Nucleus accumbens (tissue), 56 donors: ENCODE results near the gene NEUROG1.

Experiments
- DNase-seq, 56 donors: peaks; one replicate each; lab custom pipeline; 2025; lab: John Stamatoyannopoulos, UW

Gene NEUROG1, protein sequence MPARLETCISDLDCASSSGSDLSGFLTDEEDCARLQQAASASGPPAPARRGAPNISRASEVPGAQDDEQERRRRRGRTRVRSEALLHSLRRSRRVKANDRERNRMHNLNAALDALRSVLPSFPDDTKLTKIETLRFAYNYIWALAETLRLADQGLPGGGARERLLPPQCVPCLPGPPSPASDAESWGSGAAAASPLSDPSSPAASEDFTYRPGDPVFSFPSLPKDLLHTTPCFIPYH

DNA sequence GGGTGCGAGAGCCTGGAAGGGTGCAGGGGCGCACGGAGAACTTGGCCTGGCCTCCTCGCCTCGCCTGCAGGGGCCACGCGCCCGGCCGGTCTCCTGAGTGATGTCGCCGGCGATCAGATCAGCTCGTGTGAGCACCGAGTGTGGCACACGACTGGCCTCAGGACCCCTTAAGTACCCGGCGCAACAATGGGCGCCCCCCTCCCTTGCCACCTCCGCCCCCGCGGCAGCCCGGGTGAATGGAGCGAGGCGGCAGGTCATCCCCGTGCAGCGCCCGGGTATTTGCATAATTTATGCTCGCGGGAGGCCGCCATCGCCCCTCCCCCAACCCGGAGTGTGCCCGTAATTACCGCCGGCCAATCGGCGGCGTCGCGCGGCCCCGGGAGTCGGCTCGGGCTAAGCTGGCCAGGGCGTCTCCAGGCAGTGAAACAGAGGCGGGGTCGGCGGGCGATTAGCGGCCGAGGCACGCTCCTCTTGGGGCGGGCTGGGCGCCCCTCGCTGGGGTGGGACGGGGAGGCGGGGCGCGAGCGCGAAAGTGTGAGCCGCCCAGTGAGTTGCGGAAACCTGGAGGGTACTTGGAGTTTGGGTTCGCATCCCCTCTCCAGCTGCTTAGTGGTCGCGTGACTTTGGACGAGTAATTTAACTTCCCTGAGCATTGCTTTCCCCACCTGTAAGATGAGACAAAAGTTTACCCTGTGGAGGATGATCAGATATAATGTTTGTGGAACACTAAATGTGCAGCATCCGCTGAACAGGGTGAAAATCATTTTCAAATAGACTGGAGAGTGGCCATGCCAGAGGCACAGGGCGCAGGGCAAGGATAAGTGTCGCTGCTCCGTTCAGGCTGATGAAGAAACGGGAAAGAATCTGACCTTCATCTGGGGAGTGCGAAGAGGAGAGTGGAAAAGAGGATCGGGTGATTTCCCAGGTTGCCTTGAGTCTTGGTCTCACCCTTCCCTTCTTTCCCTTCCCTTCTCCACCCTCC, at the start of gene NEUROG1:
TSS of gene NEUROG1 (minus strand) at position 145 of the 982 bp plus-strand sequence. CDS start 274 bp downstream, outside the sequence.
- DNase-seq = peak in 4 of 56 donors; percentile 6 to 25 (median 17)

DNA sequence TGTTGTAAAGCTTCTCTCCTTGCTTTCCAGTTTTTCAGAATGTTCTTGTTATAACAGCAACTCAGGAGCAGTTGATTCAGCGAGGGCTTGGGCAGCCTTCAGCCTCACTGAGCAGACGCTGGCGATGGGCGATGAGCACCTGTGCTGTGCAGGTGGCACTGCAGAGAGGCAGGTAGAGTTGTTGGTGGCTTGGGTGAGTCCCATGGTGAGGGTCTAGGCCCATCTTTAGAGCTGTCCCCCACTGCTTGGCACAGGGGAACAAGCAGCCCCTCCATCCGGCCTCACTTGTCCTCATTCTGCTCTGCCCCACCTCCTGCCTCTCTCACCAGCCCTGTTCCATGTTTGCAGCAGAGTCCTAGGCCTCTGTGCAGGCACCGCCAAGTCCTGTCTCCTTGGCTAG, 49.2 kb upstream of the NEUROG1 start:
- no peak for DNase-seq

DNA sequence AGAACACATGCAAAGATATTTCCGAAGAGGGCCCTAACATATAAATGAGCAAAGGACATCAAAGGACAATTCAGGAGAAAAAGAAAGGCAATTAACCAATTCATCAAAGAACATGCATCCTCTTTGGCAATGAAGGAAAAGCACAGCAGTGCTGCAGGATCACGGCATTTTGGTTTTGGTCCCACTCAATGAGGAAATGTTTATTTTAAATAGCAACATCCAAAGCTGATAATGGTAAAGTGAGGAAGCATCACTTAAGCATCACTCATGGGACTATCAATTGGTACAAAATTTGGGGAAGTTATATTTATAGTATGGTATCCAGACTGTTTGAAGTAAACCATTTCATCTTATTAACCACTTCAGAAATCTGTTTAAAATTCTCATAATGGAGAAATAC, 48.5 kb upstream of the NEUROG1 start:
- DNase-seq = no peak

DNA sequence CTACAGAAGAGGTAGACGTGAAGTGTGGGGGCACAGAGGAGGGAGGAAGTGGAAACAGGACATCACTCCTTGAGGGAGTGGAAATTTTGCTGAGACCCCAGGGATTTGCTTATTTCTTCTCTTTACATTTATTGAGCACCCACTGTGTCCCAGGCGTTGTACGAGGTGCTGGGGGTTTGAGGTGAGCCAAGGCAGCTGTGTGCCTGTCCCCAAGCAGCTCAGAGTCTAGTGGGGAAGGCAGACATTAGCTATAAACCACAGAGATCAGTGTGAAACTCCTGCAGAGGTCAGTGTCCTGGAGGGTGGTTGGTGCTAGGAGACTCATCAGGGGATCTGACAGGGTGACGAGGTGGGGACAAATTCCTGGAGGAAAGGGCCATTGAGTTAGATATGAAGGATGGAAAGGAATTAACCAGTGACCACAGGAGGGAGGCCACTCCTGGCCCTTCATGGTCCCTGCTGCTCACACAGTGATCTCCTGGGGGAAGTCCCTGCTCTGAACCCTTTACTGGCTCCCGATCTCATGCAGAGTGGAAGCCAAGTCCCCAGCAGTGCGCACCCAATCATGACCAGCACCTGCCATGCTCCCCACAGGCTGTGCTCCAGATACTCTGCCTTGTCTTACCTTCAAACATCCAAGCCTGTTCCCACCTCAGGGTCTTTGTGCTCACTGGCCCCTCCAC, 46.5 kb upstream of the NEUROG1 start:
- DNase-seq = no peak

DNA sequence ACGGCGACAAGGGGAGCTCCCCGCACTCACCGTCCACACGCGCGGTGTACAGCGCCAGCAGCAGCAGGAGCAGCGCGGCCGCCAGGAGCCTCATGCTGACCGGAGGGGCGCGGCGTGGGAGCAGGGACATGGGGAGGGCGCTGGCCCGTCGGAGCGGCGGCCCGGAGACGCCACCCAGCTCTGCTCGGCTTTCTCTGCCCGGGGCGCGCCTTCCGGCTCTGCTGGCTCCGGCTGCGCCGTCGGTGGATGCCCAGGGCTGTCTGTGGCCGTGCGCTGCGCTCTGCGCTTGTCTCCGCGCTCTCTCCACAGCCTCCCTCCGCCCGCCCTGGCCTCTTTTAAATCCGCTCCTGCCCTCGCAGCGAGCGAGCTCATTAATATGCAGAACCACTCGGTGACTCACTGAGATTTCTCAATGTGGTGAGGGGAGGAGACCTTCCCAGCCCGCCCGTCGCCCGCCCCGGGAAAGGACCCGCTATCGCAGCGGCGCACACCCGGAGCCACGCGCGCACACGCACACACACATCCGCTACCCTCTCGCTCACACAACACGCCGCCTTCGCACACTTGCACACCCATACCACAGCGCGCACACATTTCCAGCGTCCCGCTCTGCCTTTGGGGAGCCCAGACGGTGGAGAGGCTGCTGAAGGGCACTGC, 43.0 kb upstream of the NEUROG1 start, which contains the start of gene CXCL14:
TSS of gene CXCL14 (minus strand) at position 307 of the 657 bp plus-strand sequence. CDS start at position 94, 213 bp downstream.
- peak in 36 of 56 donors; percentile 10 to 79 (median 36) for DNase-seq

DNA sequence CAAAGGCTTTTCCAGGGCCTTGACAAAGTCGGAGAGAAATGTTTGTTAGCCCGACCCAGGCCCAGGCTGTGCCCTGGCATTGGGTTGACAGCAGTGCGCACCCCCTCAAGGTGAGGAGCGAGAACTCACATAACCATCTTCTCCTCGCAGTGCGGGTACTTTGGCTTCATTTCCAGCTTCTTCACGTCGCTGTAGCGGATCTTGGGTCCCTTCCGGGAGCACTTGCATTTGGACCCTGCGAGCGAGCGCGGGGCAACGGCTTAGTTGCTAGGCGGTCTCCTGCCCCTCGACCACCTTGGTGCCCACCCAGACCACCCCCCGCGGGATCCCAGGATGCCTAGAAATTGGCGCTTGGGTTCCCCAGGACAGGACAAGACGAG, 42.5 kb upstream of the NEUROG1 start:
- no peak for DNase-seq

DNA sequence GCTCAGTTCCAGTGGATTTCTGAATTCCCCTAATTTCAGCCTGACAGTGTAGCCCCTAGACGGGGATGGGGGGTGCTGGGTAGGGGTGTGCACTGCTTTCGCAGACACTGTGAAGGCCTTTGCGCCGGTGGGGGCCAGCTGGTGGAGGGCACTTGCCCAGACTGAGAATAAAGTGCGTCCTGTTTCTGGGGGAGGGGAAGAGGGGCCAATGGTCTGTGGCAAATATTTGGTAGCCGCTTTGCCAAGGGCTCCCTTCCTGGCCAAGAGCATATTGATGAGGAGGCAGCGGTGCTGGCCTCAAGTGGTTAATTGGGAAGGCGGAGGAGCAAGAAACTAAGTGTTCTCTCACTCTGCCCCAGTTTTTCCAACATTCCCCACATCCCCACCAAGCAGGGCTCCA, 41.7 kb upstream of the NEUROG1 start:
- DNase-seq = peak in 10 of 56 donors; percentile 8 to 44 (median 26)

DNA sequence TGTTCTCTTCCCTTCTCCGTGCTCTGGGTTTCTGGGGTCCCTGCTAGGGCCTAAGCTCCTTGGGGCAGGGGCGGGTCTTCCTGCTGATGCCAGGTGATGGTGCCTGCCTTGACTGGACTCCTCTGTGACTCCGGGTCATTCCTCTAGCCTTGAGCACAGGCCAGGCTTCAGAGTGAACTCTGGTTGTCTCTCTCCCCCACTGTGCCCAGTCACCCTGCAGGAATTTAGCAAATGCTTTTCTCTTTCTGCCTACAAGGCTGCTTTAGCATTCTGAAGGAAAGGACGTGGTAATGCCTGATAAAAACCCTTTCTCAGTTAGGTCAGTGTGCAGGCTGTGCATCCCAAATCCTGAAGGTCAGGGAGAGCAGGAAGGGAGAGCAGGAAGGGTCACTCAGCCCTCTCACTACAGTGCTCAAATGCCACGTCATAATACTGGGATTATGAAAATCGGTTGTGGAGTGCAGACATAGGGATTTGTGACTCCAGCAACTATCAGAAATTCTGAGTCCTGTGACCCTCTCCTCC, 40.4 kb upstream of the NEUROG1 start:
- DNase-seq = no peak

DNA sequence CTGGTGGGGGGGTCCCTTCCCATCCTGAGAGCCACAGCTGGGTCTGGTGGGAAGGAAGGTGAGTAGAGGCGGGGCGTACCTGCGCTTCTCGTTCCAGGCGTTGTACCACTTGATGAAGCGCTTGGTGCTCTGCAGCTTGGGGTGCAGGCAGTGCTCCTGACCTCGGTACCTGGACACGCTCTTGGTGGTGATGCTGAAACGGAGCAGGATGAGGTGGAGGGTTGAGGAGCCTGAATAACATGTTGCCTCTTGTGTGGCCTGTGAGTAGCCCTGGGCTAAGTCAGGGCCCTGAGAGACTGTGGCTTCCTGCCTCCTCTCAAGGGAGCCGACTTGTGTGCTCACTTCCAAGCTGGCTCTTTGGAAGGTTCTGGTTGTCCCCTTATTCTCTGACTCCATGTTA, 38.7 kb upstream of the NEUROG1 start:
- DNase-seq = no peak

DNA sequence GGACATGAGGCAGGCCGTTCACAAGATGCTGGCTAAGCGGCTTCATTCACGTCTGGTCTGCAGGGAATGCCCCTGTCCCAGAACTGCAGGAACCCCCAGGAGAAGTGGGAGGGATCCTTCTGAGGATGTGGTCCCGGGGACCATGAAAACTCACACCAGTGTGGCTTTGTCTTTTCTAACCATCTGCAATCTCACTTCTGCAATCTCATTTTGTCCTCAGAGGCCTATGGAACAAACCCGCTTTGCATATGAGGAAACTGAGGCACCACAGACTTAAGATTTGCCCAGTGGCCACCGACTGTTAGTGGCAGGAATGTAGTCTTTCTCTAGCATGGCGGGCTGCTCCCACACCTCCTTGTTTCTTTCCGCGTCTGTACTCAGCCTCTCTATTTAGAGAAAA, 36.1 kb upstream of the NEUROG1 start:
- no peak for DNase-seq

DNA sequence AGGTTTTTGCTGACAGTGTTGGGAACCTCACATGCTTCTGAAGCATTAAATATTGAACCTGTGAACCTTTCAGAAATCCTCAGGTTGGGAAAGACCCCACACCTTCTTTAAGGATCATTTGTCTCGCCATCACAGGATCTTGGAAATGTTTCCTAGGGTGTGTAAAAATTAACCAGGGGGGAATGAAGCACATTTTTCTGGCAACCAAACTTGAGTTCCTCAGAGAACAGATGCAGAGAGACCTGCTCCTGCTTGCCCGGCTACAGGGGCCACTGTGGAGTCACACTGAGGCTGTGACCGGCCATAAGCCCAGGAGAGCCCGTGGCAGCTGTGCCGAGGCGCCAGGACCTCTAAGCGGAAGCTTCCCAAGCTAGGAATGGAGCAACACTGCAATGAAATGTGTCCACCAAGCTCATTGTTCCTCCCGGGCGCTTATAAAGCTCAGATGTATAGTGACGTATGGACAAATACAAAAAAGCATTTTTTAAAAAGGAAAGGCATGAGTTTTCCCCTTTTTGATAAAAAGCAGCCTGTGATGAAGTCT, 35.4 kb upstream of the NEUROG1 start:
- no peak for DNase-seq

DNA sequence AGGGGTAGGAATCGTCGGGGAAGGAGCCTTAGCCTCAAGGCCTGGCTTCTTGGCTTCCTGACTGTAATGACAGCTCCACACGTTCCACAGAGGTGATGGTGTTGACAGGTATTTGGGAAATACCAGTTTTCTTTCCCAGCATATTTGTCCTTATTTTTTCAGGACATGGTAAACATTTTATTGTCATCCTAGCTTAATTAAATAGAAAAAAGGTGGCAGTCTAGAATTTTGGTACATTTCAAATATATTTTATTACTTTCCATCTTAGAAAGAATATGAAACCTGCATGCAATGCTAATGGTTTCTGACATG, 34.6 kb upstream of the NEUROG1 start:
- DNase-seq = no peak

DNA sequence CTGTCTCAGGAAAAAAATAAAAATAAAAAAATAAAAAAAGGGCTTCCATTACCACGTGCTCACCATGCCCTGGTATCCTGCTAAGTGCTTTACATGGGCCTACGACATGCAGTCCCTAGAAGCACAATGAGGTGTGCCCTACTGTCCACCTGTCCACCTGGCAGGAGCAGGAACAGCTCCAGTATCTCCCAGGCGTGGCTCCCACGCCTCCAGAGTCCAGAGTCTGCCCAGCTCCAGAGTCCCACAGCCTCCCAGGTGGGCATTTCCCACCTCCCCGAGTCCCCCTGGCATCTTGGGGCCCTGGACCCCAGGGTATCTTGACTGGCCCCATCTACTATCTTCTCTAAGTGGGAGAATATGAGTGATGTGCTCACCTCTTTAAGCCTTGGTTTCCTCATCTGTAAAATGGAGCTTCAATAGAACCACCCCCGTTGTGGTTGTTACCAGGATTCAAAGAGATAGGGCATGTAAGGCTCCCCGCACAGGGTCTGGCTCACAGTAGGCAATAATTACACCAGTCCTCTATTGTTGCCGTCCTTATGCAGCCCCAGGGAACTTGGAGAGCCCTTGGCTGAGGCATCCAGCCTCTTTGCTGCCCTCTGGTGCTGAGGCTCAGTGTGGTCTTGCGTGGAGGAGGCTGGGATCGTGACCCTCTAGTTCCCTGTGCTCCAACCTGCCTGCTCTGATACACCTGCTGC, 34.1 kb upstream of the NEUROG1 start:
- peak in 3 of 56 donors; percentile 14 to 16 (median 15) for DNase-seq

DNA sequence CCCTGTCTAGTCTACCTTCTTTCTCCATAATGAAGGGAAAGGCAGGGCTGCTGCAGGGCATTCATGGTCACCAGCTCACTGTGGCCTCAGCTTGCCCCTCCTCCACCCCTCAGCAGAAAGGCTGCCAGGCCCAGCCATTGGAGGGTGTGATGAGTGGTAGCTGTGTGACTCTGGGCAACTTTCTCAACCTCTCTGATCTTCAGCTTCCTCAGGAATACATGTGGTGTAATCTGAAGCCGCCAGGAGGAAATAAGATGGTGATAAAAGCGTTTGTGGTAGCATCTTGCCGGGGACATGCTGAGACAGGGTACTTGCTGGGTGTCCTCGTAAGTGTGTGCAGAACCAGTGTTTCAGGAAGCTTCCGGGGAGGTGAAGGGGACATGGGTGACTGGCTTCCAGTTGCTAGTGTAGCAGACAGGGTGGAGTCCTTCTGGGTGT, 33.2 kb upstream of the NEUROG1 start:
- no peak for DNase-seq

DNA sequence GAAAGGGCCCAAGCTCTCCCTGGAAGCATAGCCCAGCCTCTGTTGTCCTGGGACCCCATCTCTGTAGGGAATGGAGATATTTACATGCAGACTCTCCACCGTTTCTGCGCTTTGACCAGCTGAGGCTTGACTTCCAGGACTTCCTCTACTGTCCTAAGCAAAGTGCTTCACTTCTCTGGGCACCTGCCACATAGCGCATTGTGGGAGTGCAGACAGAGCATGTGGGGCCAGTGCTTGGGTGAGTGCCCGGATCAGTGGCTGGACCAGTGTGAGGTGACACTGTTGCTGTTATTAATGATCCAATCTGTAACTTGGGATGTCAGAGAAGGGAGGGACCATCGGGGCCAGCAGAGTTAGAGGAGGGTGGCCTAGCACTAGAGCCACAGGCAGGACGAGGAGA, 32.5 kb upstream of the NEUROG1 start:
- peak in 6 of 56 donors; percentile 13 to 37 (median 15) for DNase-seq

DNA sequence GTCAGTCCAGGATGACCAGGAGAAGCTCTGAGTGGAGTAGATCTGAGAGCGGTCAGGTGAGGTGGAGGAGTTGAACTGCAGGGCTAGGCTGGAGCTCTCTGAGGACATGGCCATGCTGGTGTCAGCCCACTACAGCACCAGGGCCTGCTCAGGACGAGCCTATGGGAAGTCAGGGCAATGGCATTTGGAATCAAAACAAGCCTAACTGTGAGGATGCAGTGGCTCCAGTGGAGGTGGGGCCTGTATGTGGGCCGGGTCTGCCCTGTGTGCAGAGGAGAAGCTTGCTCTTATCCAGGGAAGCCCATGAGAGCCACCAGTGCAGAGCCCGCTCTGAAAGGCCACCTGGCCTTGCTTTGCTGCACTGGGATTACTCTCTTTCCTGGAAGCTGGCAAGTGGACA, 31.9 kb upstream of the NEUROG1 start:
- DNase-seq = no peak

DNA sequence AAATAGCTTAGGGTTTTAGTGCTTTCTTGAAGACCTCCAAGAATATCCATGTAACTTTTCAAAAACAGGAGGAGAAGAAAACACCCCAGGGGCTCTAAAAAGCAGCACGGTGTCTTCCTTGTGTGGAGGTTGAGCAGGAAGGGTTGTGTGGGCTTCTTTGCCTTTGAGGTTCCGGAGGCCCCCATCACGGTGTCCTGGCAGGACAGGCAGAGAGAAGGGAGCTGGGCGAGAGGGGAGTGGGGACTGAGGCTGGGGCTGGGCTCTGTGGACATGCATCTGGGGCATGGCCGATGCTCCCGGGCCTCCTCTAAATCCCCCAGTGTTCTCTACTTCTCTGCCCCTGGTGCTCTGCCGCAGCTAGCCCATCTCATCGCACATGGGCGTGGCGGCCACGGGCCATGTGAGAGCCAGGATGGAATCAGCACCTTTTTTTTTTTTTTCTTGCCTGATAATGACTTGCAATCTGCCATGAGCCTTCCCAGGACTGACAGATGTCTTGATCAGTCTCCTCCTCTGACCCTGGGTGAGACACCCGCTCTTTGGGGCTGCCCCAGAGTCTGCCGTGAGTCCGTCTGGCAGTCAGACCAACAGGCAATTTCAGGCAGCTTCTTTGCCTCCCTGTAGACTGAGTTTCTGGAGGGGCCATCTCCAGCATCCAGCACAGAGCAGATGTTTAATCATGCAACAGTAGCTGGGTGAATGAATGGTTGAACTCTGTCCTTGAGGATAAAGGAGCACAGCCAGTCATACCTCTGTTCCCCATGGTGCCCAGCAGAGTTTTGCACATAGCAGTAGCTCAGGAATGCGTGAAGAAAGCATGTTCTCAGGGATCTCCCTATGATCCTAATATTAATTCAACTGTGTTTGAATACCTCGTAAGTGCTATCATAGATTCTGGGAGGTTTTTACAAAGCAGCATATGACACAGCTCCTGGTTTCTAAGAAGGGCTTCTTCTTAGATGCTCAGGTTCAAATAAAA, 30.9 kb upstream of the NEUROG1 start:
- no peak for DNase-seq
